Right lobe of liver (tissue), 6 donors: ENCODE measurements around the gene CILP. TPM values are rescaled to one million over a fixed set of nuclear protein-coding genes. Genes with fewer than 3 reads are reported as not detected.
"Not testable (repeated sequence)": the region's sequence is repeated elsewhere in the genome, so short reads cannot be mapped to it uniquely, and the experiment has no call there.

Source experiments
- ATAC-seq, 4 donors: fragments of 200-7000 bp; cut with Tn5 transposase; one replicate each; pipeline ENCODE4 v1.9.1; 2020; ENCODE audit warnings: mild to moderate bottlenecking in 4 of 4, moderate library complexity in 4 of 4
- DNase-seq, 3 donors: peaks; one replicate each; pipeline ENCODE4 v3.0.0-alpha.2; 2020
- H3K27ac ChIP-seq, 3 donors: fragments of 200-600 bp; one replicate each; pipeline ENCODE4 v1.8.0; 2022
- H3K27me3 ChIP-seq, 2 donors: fragments of 200-600 bp; one replicate each; pipeline ENCODE4 v1.8.0; 2022
- H3K36me3 ChIP-seq, 4 donors: fragments of 200-600 bp; sonication (generic) in 1 of 4; one replicate each; pipeline versions ENCODE4 v1.5.1 to v1.8.0; 2017 to 2022; ENCODE audit warnings: control low read depth in 1 of 4
- H3K4me1 ChIP-seq, 4 donors: fragments of 200-600 bp; sonication (generic) in 1 of 4; one replicate each; pipeline versions ENCODE4 v1.5.1 to v1.8.0; 2017 to 2022; ENCODE audit warnings: control low read depth in 1 of 4
- H3K4me3 ChIP-seq, 3 donors: fragments of 200-600 bp; one replicate each; pipeline ENCODE4 v1.8.0; 2022
- H3K9me3 ChIP-seq, 4 donors: fragments of 200-600 bp; sonication (generic) in 1 of 4; one replicate each; pipeline versions ENCODE4 v1.5.1 to v1.8.0; 2017 to 2022; ENCODE audit warnings: control low read depth in 1 of 4
- POLR2A ChIP-seq: fragments of 450-650 bp; IDR thresholded peaks from one replicate; pipeline ENCODE4 v1.6.1; 2017; ENCODE audit warnings: antibody characterized with exemption, mild to moderate bottlenecking
- WGBS: methylation state at CpG from one replicate; pipeline ENCODE4 v1.1.6; 2018; ENCODE audit warnings: low coverage, low lambda C conversion rate; ENCODE audit not compliant: insufficient coverage; ENCODE audit errors: missing lambda C conversion rate; 5-methylcytosine and 5-hydroxymethylcytosine counted together
- intact Hi-C, 2 donors: fragments of 100-400 bp; cut with DNase I; formaldehyde crosslinking; loops; one replicate each; pipeline versions ENCODE4 v1.11.2 to v1.14.1; 2022
- total RNA-seq, 6 experiments: library from RNA; depleted of rRNA in 2 of 6; stranded (reverse); fragments of >200 nt in 2 of 6; fragmentation: NEBNext Ultra II Directional in 3 of 6; extraction: Animal tissue kit (Norgen Biotek cat#: 25700) in 3 of 6; gene quantifications; one replicate each; pipeline versions ENCODE4 v1.1.0 to v1.2.4, GENCODE V29; 2016 to 2023
- TF ChIP-seq, protein P1 (sequence below), 4 donors: fragments of 200-600 bp in 3 of 4; fragments of 450-650 bp in 1 of 4; IDR thresholded peaks; one replicate each; pipeline versions ENCODE4 v1.5.1 to v1.8.0; 2016 to 2022; ENCODE audit warnings: antibody characterized with exemption in 4 of 4, mild to moderate bottlenecking in 2 of 4
- donor health status: DM: no; HTN: yes; CAD: no.
- donor health status: DM: no; HTN: no; CAD: no.
- donor health status: DM: no; HTN: no; CAD: no.
- donor health status: DM: no; HTN: yes; CAD: no.
- donor health status: DM: no; HTN: yes; CAD: no.

CILP gene
- total RNA-seq, 6 experiments from 2014 or later = 0.46 to 2.5 (median 0.99) TPM

DNA sequence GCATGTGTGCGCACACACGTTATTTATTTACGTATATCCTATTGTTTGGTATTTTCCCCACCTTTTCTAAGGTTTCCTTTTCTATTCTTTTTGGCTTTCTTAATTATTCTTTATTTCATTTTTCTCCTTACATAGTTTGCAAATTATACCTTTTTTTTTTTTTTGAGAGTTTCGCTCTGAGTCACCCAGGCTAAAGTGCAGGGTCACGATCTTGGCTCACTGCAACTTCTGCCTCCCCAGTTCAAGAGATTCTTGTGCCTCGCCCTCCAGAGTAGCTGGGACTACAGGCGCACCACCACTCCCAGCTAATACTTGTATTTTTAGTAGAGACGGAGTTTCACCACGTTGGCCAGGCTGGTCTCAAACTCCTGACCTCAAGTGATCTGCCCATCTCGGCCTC, 20.0 kb upstream of the CILP start:
- ATAC-seq (no peak), DNase-seq (no peak)
- WGBS = 86% methylated on average over 9 of the region's 10 CpGs
- Histone ChIP-seq H3K27ac (no peak overlapping the region), H3K9me3 (no peaks in the 10 kb centered on the region), H3K4me1 (no peaks in the 10 kb centered on the region), H3K27me3 (no peaks in the 10 kb centered on the region), H3K4me3 (no peak overlapping the region), H3K36me3 (no peaks in the 10 kb centered on the region)
- intact Hi-C loops = no loop called here
- TF ChIP-seq, protein P1, sequence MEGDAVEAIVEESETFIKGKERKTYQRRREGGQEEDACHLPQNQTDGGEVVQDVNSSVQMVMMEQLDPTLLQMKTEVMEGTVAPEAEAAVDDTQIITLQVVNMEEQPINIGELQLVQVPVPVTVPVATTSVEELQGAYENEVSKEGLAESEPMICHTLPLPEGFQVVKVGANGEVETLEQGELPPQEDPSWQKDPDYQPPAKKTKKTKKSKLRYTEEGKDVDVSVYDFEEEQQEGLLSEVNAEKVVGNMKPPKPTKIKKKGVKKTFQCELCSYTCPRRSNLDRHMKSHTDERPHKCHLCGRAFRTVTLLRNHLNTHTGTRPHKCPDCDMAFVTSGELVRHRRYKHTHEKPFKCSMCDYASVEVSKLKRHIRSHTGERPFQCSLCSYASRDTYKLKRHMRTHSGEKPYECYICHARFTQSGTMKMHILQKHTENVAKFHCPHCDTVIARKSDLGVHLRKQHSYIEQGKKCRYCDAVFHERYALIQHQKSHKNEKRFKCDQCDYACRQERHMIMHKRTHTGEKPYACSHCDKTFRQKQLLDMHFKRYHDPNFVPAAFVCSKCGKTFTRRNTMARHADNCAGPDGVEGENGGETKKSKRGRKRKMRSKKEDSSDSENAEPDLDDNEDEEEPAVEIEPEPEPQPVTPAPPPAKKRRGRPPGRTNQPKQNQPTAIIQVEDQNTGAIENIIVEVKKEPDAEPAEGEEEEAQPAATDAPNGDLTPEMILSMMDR (IDR thresholded peaks at IDR 0.05) = no peak
- TF ChIP-seq POLR2A = no peak

DNA sequence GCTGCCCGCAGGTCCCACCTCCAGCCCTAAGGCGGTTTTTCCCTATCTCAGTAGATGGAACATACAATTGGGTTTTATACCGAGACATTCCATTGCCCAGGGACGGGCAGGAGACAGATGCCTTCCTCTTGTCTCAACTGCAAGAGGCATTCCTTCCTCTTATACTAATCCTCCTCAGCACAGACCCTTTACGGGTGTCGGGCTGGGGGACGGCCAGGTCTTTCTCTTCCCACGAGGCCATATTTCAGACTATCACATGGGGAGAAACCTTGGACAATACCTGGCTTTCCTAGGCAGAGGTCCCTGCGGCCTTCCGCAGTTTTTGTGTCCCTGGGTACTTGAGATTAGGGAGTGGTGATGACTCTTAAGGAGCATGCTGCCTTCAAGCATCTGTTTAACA, 15.6 kb upstream of the CILP start:
- H3K4me3 ChIP-seq, H3K4me1 ChIP-seq, H3K9me3 ChIP-seq, H3K27me3 ChIP-seq, intact Hi-C loops, H3K36me3 ChIP-seq, DNase-seq, H3K27ac ChIP-seq, ATAC-seq: not testable (repeated sequence)
- 47% methylated on average over 3 of the region's 10 CpGs for WGBS

DNA sequence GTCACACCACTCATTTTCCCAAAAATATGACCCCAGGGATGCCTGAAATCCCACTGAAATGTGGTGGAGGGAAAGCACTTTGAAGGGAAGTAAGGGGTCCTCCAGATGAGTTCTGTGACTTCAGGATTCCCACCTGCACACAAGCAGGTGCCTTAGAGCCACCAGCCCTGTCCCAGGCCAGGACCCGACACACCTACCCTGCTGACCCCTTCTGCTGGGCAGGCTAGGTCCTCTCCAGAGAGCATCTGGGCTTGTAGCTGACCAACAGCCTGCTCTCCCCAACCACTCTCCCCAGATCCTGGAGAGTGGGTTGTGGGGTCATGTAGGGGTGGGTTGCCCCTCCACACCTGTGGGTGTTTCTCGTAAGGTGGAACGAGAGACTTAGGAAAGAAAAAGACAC, 14.9 kb upstream of the CILP start:
- H3K36me3 ChIP-seq = no peaks in the 10 kb centered on the region
- intact Hi-C loops = no loop called here
- ATAC-seq = no peak
- no peak overlapping the region for H3K4me3 ChIP-seq
- no peaks in the 10 kb centered on the region for H3K27me3 ChIP-seq
- H3K9me3 ChIP-seq = no peaks in the 10 kb centered on the region
- TF ChIP-seq POLR2A = no peak
- TF ChIP-seq, protein P1 (IDR thresholded peaks at IDR 0.05) = no peak
- WGBS = 100% methylated on average over 1 of the region's 3 CpGs
- no peak overlapping the region for H3K27ac ChIP-seq
- no peak for DNase-seq
- H3K4me1 ChIP-seq = no peaks in the 10 kb centered on the region

- DNase-seq (no peak), ATAC-seq (no peak)
- TF ChIP-seq, protein P1 (IDR thresholded peaks at IDR 0.05) = no peak
- no peak for TF ChIP-seq POLR2A
- H3K36me3 ChIP-seq = no peaks in the 10 kb centered on the region
- no peak overlapping the region for H3K4me3 ChIP-seq
- H3K9me3 ChIP-seq = no peaks in the 10 kb centered on the region
- no peaks in the 10 kb centered on the region for H3K27me3 ChIP-seq
- no peak overlapping the region for H3K27ac ChIP-seq
- H3K4me1 ChIP-seq = no peaks in the 10 kb centered on the region
- intact Hi-C loops = no loop called here
- 75% methylated on average over 4 of the region's 6 CpGs for WGBS
These were observed 12.7 kb upstream of the CILP start for GRCh38 chr15:65223996-65224395.

GRCh38 chr15:65222891-65223290, 11.6 kb upstream of the CILP start:
- Histone ChIP-seq H3K27me3 (no peaks in the 10 kb centered on the region), H3K4me3 (no peak overlapping the region), H3K4me1 (no peaks in the 10 kb centered on the region), H3K27ac (no peak overlapping the region), H3K36me3 (no peaks in the 10 kb centered on the region), H3K9me3 (no peaks in the 10 kb centered on the region)
- no peak for ATAC-seq
- TF ChIP-seq, protein P1 (IDR thresholded peaks at IDR 0.05) = no peak
- TF ChIP-seq POLR2A = no peak
- DNase-seq = no peak
- 87% methylated on average over 3 of the region's 4 CpGs for WGBS
- intact Hi-C loops = no loop called here
